Hepatocyte (in vitro differentiated cells): Measurements from ENCODE around the gene MRPS10.

ENCODE experiments used
- EZH2 ChIP-seq: fragments of 200-600 bp; sonication (generic); IDR thresholded peaks from 2 replicates; pipeline ENCODE4 v1.6.1; 2016; ENCODE audit warnings: antibody characterized with exemption, mild to moderate bottlenecking, borderline replicate concordance
- EZH2phosphoT487 ChIP-seq: fragments of 200-600 bp; sonication (generic); IDR thresholded peaks from one replicate; pipeline ENCODE4 v1.6.1; 2018; ENCODE audit warnings: antibody characterized with exemption, mild to moderate bottlenecking, low read depth, moderate library complexity; ENCODE audit not compliant: unreplicated experiment, severe bottlenecking
- TF ChIP-seq, protein P1 (sequence below): fragments of 200-600 bp; sonication (generic); IDR thresholded peaks from 2 replicates; pipeline ENCODE4 v1.5.1; 2016; ENCODE audit warnings: antibody characterized with exemption, mild to moderate bottlenecking; ENCODE audit not compliant: poor library complexity

DNA sequence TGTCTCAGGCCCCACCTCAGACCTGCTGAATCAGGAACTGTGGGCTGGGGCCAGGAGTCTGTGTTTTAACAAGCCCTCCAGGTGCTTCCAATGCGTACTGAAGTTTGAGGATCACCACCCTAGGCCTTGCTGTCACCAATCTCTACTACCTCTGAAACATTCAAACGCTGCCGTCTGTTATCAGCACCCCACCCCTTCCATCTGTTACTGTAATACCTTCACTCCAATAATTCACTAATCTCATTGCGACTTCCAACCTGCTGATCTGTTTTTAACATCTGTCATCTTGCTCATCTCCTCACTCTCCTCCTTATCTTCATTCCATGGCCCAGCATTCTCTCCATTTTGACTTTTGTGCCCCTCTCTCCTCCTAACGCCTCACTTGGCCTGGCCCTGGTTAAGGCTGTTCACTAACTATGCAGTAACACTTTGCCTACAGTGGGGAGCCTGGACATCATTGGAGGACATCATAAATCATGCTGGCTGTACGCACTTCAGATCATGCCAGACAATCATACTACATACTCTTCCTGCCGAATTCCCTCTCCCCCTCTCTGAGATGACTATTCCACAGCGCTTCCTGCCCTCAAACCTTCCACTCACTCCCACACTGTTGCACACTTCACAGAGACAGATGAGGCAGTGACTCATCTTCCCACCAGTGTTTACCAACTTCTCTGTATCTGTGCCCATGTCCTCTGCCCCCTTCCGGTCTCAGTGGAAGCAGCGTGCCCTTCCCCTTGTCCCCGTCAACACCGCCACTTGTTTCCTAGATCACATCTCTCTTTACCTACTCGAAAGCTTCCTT, 19.9 kb downstream of the MRPS10 start:
- no peak for TF ChIP-seq EZH2
- TF ChIP-seq, protein P1, sequence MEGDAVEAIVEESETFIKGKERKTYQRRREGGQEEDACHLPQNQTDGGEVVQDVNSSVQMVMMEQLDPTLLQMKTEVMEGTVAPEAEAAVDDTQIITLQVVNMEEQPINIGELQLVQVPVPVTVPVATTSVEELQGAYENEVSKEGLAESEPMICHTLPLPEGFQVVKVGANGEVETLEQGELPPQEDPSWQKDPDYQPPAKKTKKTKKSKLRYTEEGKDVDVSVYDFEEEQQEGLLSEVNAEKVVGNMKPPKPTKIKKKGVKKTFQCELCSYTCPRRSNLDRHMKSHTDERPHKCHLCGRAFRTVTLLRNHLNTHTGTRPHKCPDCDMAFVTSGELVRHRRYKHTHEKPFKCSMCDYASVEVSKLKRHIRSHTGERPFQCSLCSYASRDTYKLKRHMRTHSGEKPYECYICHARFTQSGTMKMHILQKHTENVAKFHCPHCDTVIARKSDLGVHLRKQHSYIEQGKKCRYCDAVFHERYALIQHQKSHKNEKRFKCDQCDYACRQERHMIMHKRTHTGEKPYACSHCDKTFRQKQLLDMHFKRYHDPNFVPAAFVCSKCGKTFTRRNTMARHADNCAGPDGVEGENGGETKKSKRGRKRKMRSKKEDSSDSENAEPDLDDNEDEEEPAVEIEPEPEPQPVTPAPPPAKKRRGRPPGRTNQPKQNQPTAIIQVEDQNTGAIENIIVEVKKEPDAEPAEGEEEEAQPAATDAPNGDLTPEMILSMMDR, result no peak
- TF ChIP-seq EZH2phosphoT487, result no peak
